Activated T-helper 17 cell treated with anti-CD3 and anti-CD28 coated beads, Interleukin-2, amount 50 U/mL, for 72 hours (primary cell): ENCODE data around the gene SCN9A. TPM values are rescaled to one million over a fixed set of nuclear protein-coding genes. Genes with fewer than 3 reads are reported as not detected.
"Not testable (repeated sequence)": the region's sequence is repeated elsewhere in the genome, so short reads cannot be mapped to it uniquely, and the experiment has no call there.

Experiments used
- ATAC-seq: fragments of 150-1000 bp; cut with Tn5 transposase; replicated peaks from 2 replicates; pipeline ENCODE4 v1.10.0; 2021; ENCODE audit warnings: mild to moderate bottlenecking, moderate library complexity
- H3K27ac Mint-ChIP-seq: one replicate; pipeline ENCODE4 v1.8.0; 2022; ENCODE audit warnings: mixed read lengths
- H3K27me3 Mint-ChIP-seq: one replicate; pipeline ENCODE4 v1.8.0; 2022; ENCODE audit warnings: mixed read lengths
- H3K36me3 Mint-ChIP-seq: one replicate; pipeline ENCODE4 v1.8.0; 2022; ENCODE audit warnings: low read depth, mild to moderate bottlenecking, mixed read lengths
- H3K4me1 Mint-ChIP-seq: one replicate; pipeline ENCODE4 v1.8.0; 2022; ENCODE audit warnings: mixed read lengths
- H3K4me3 Mint-ChIP-seq: one replicate; pipeline ENCODE4 v1.8.0; 2022; ENCODE audit warnings: mild to moderate bottlenecking, mixed read lengths
- H3K9me3 Mint-ChIP-seq: one replicate; pipeline ENCODE4 v1.8.0; 2022; ENCODE audit warnings: mixed read lengths
- total RNA-seq, 2 donors: library from RNA; stranded (reverse); gene quantifications; one replicate each; pipeline ENCODE4 v1.2.3, GENCODE V29; 2022

SCN9A gene
- total RNA-seq, 2 donors from 2014 or later: not detected

DNA sequence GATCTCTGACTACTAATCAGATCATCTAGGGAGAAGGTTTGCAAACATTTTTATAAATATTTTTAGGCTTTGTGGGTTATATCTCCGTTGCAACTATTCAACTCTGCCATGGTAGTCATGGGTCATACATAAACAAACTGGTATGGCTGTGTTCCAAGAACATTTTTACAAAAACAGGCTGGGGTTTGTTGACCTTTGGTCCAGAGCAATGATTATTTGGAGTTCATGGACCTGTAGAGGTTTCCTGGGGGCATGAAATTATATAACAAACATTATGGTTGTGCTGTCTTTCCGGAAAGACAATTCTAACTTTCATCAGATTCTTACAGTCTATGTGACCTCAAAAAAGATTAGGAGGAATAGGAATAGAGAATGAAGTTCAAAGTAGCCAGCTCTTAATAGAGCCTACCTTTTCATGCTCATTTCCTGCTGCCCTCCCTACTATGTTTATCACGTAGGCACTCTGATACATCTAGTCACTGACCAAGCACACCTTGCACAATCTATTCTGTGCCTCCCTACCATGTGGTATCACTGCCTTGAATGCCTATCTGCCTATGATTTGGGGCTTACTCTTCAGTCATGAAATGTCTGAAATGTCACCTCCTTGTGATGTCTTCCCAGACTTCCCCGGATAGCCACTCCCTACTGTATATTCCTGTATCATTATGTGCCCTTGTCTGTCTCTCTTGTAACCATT, 145.6 kb downstream of the SCN9A start:
- no peak for ATAC-seq
- H3K27ac Mint-ChIP-seq: no peak overlapping the region
- H3K36me3 Mint-ChIP-seq: no peaks in the 10 kb centered on the region
- H3K9me3 Mint-ChIP-seq: no peaks in the 10 kb centered on the region
- H3K4me1 Mint-ChIP-seq: no peaks in the 10 kb centered on the region
- no peak overlapping the region for H3K4me3 Mint-ChIP-seq
- H3K27me3 Mint-ChIP-seq: no peaks in the 10 kb centered on the region

- Mint-ChIP-seq H3K4me3 (no peak overlapping the region), H3K27me3 (no peaks in the 10 kb centered on the region), H3K9me3 (no peaks in the 10 kb centered on the region), H3K36me3 (no peaks in the 10 kb centered on the region), H3K27ac (no peak overlapping the region), H3K4me1 (no peaks in the 10 kb centered on the region)
- no peak for ATAC-seq
Observed at GRCh38 chr2:166229678-166230023, 146.1 kb downstream of the SCN9A start.

GRCh38 chr2:166224197-166224596, 151.5 kb downstream of the SCN9A start:
- Mint-ChIP-seq H3K4me1 (no peaks in the 10 kb centered on the region), H3K36me3 (no peaks in the 10 kb centered on the region), H3K27ac (no peak overlapping the region), H3K9me3 (no peaks in the 10 kb centered on the region), H3K27me3 (no peaks in the 10 kb centered on the region), H3K4me3 (no peak overlapping the region)
- ATAC-seq: no peak

- Mint-ChIP-seq H3K4me1 (no peaks in the 10 kb centered on the region), H3K36me3 (no peaks in the 10 kb centered on the region), H3K4me3 (no peak overlapping the region), H3K27me3 (no peaks in the 10 kb centered on the region), H3K27ac (no peak overlapping the region), H3K9me3 (no peaks in the 10 kb centered on the region)
- ATAC-seq: no peak
Observed at GRCh38 chr2:166223298-166223697, 152.4 kb downstream of the SCN9A start.

- Mint-ChIP-seq H3K27me3 (no peaks in the 10 kb centered on the region), H3K9me3 (peaks cover 8% of the 10 kb centered on the region), H3K4me1 (no peaks in the 10 kb centered on the region), H3K36me3 (no peaks in the 10 kb centered on the region), H3K4me3 (no peak overlapping the region), H3K27ac (no peak overlapping the region)
- ATAC-seq: no peak
Observed at GRCh38 chr2:166211079-166211478, 164.7 kb downstream of the SCN9A start.

DNA sequence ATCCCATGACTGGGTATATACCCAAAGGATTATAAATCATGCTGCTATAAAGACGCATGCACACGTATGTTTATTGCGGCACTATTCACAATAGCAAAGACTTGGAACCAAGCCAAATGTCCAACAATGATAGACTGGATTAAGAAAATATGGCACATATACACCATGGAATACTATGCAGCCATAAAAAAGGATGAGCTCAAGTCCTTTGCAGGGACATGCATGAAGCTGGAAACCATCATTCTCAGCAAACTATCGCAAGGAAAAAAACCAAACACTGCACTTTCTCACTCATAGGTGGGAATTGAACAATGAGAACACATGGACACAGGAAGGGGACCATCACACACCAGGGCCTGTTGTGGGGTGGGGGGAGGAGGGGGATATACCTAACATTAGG, 165.8 kb downstream of the SCN9A start:
- not testable (repeated sequence) for H3K27me3 Mint-ChIP-seq, H3K36me3 Mint-ChIP-seq, H3K4me1 Mint-ChIP-seq, ATAC-seq, H3K9me3 Mint-ChIP-seq, H3K27ac Mint-ChIP-seq, H3K4me3 Mint-ChIP-seq

DNA sequence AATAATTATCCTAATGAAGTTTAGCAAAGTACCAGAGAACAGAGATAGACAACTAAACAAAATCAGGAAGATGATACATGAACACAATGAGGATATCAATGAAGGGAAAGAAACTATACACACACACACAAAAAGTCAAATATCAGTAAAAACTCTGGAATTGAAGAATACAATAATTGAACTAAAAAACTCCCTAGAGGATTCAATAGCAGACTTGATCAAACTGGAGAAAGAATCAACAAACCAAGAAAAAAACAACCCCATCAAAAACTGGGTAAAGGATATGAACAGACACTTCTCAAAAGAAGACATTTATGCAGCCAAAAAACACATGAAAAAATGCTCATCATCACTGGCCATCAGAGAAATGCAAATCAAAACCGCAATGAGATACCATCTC, 166.4 kb downstream of the SCN9A start:
- not testable (repeated sequence) for H3K4me1 Mint-ChIP-seq, H3K27me3 Mint-ChIP-seq, H3K9me3 Mint-ChIP-seq, ATAC-seq, H3K27ac Mint-ChIP-seq, H3K4me3 Mint-ChIP-seq, H3K36me3 Mint-ChIP-seq

- H3K27me3 Mint-ChIP-seq, H3K4me1 Mint-ChIP-seq, H3K27ac Mint-ChIP-seq, H3K36me3 Mint-ChIP-seq, H3K4me3 Mint-ChIP-seq, H3K9me3 Mint-ChIP-seq, ATAC-seq: not testable (repeated sequence)
Observed at GRCh38 chr2:166206153-166206552, 169.6 kb downstream of the SCN9A start.

DNA sequence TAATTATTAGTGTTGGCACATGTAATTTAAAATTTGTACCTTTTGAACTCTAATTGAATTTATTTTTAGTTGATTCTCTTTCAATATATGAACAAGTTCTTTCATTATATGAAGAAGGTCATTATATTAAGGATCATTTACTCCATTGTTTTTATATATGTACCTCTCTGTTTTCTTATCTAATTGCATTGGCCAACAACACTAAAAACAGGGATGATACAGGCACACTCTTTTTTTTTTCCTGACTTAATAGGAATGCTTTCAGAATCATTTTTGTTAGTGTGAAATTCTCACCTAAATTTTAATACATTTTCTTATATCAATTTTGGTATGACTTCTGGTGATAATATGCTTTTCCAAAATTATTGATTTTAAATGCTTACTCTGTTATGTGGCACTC, 173.0 kb downstream of the SCN9A start:
- H3K9me3 Mint-ChIP-seq: peaks cover 6% of the 10 kb centered on the region
- no peak for ATAC-seq
- no peak overlapping the region for H3K27ac Mint-ChIP-seq
- H3K36me3 Mint-ChIP-seq: no peaks in the 10 kb centered on the region
- H3K4me1 Mint-ChIP-seq: no peaks in the 10 kb centered on the region
- no peak overlapping the region for H3K4me3 Mint-ChIP-seq
- H3K27me3 Mint-ChIP-seq: no peaks in the 10 kb centered on the region

- Mint-ChIP-seq H3K27me3 (no peaks in the 10 kb centered on the region), H3K9me3 (peaks cover 3% of the 10 kb centered on the region), H3K4me3 (no peak overlapping the region), H3K27ac (no peak overlapping the region), H3K36me3 (no peaks in the 10 kb centered on the region), H3K4me1 (no peaks in the 10 kb centered on the region)
- no peak for ATAC-seq
Observed at GRCh38 chr2:166197446-166197845, 178.3 kb downstream of the SCN9A start.

GRCh38 chr2:166193407-166193806, 182.3 kb downstream of the SCN9A start:
- H3K36me3 Mint-ChIP-seq: no peaks in the 10 kb centered on the region
- no peak overlapping the region for H3K4me3 Mint-ChIP-seq
- ATAC-seq: no peak
- H3K27ac Mint-ChIP-seq: no peak overlapping the region
- no peaks in the 10 kb centered on the region for H3K4me1 Mint-ChIP-seq
- H3K9me3 Mint-ChIP-seq: no peaks in the 10 kb centered on the region
- no peaks in the 10 kb centered on the region for H3K27me3 Mint-ChIP-seq

DNA sequence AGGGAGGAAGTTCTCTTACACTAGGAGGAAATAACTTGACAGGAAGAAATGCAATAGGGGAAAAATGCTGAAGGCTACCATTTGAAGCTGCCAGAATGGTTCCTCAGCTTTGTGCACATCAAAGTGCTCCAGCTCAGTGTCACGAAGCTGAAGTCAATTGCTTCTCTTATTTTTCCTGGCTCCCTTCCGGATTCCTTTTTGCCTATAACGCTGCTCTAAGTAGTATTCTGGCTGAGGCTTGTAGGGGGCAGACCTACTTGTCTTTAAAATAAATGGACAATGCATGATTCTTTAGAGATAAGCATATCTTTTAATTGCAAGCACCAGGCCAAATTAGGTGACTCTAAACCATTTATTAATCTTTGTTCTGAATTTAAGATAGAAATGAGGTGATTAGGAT, 187.7 kb downstream of the SCN9A start:
- H3K4me3 Mint-ChIP-seq: no peak overlapping the region

DNA sequence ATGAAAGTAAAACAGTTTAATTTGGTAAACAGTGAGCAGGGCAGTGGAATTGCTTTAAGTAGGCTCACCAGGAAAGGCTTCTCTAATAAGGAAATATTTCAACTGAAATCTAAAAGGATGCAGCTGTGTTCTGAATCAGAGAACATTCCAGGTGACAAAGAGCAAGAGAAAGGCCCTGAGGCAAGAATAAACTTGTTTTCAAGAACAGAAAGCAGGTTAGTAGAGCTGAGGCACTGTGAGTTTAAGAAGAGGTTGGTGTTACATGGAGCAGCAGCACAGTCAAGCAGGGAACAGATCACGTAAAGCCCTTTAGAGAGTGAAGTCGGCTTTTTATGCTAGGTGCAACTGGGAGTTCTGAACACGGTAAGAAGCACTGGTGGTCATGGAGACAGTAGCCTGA, 191.0 kb downstream of the SCN9A start:
- ATAC-seq: no peak
- Mint-ChIP-seq H3K36me3 (no peaks in the 10 kb centered on the region), H3K27me3 (peaks cover 5% of the 10 kb centered on the region), H3K4me3 (no peak overlapping the region), H3K27ac (no peak overlapping the region), H3K4me1 (no peaks in the 10 kb centered on the region), H3K9me3 (no peaks in the 10 kb centered on the region)

More for the DNA sequence above, 187.7 kb downstream of the SCN9A start:
- Mint-ChIP-seq H3K36me3 (no peaks in the 10 kb centered on the region), H3K4me1 (no peaks in the 10 kb centered on the region), H3K27ac (no peak overlapping the region), H3K9me3 (no peaks in the 10 kb centered on the region), H3K27me3 (no peaks in the 10 kb centered on the region)
- ATAC-seq: no peak

- Mint-ChIP-seq H3K9me3 (no peaks in the 10 kb centered on the region), H3K36me3 (no peaks in the 10 kb centered on the region), H3K27me3 (peaks cover 7% of the 10 kb centered on the region), H3K27ac (no peak overlapping the region), H3K4me1 (no peaks in the 10 kb centered on the region), H3K4me3 (no peak overlapping the region)
- ATAC-seq: no peak
Observed at GRCh38 chr2:166181813-166182154, 194.0 kb downstream of the SCN9A start.

- Mint-ChIP-seq H3K36me3 (no peaks in the 10 kb centered on the region), H3K27me3 (peaks cover 7% of the 10 kb centered on the region), H3K27ac (no peak overlapping the region), H3K9me3 (no peaks in the 10 kb centered on the region), H3K4me1 (no peaks in the 10 kb centered on the region), H3K4me3 (no peak overlapping the region)
- peak; percentile 42 for ATAC-seq
Observed at GRCh38 chr2:166180951-166181812, 194.6 kb downstream of the SCN9A start.
